Motor neuron (in vitro differentiated cells): ENCODE data around the gene CAMTA1. TPM values are rescaled to one million over a fixed set of nuclear protein-coding genes. Genes with fewer than 3 reads are reported as not detected.
A peak's percentile ranks its signal among the peaks of the same experiment; 100 is the strongest.

Source experiments
- ATAC-seq, 8 experiments: fragments of 200-7000 bp; cut with Tn5 transposase; replicated peaks in 6 of 8; 2 replicates each; pipeline ENCODE4 v1.8.0; 2021; ENCODE audit warnings: mild to moderate bottlenecking in 8 of 8, moderate library complexity in 8 of 8
- H3K27ac ChIP-seq, 2 donors: fragments of 250-450 bp; sonication (Bioruptor Pico); 2 replicates each; pipeline ENCODE4 v1.9.0; 2021; ENCODE audit warnings: antibody characterized with exemption in 2 of 2, mild to moderate bottlenecking in 2 of 2, moderate library complexity in 1 of 2
- H3K4me1 ChIP-seq, 2 donors: fragments of 250-450 bp; sonication (Bioruptor Pico); replicated peaks in 1 of 2; 2 replicates each; pipeline ENCODE4 v1.6.1; 2021; ENCODE audit warnings: antibody characterized with exemption in 2 of 2, mild to moderate bottlenecking in 2 of 2, moderate library complexity in 1 of 2
- H3K4me3 ChIP-seq, 5 donors: fragments of 250-450 bp; sonication (Bioruptor Pico); 2 replicates each; pipeline ENCODE4 v1.9.0; 2021; ENCODE audit warnings: antibody characterized with exemption in 5 of 5, mild to moderate bottlenecking in 5 of 5, moderate library complexity in 4 of 5
- WGBS, 10 experiments: fragments of 450-650 bp; shearing (Covaris generic); methylation state at CpG; one replicate each; pipeline ENCODE4 v1.0.0; 2022; 5-methylcytosine and 5-hydroxymethylcytosine counted together
- in situ Hi-C, 9 experiments: fragments of 400-800 bp; cut with MboI; loops; one replicate each; pipeline ENCODE4 v1.15.0; 2021; ENCODE audit warnings: low sequenced_read_pairs in 9 of 9, low pct_unique_long_range_greater_than_20kb in 2 of 9; ENCODE audit not compliant: unreplicated experiment in 9 of 9
- total RNA-seq, 8 experiments: library from RNA; unstranded; fragments of 300-600 nt; gene quantifications; 2 replicates each; pipeline versions ENCODE4 v1.2.3 to v1.2.4, GENCODE V29; 2022

The CAMTA1 gene
- total RNA-seq, 8 experiments from 2014 or later = 38.5 to 145 (median 77.6) TPM

DNA sequence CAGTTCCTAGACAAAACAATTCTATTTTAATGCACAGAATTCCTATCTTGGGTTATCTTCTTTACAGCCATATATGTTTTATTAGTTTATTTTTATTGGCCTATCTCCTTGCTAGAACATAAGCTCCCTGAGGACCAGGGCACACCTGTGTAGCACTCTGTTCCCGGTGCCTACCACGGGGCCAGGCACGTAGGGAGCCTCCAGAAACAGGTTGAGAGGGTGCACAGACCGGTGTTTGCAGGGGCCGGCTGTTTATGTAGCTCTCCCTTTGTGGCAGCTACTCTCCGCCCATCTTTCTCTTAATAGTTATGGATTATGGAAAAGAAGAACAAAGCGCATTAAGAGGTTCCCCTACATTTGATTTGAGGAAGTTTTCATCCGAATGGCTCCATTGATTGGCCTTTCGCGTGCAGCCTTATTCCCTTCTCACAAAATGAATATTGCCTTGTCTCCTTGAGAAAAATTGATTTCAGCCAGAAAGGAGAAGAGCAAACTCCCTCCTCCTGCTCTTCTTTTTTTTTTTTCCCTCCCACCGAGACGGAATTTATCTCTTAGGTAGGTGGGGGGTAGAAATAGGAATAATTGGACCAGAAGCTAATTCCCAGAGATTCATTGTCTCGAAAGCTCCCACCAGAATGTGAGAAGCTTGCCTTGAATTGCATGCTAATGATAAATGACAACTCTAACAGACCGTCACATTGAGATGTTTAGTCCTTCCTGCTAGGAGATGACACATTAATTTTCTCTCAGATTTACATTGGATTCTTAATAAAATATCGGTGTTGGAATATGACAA lies 447.4 kb downstream of the CAMTA1 start:
- Histone ChIP-seq H3K4me1 (peaks cover 41 to 58% of the 10 kb centered on the region in 2 donors), H3K4me3 (no peak overlapping the region), H3K27ac (peak overlapping the region; percentile 14 to 30)
- peak in 4 of 8 experiments; percentile 19 to 57 (median 44) for ATAC-seq
- WGBS, 10 experiments = 71 to 100% (median 81%) methylated on average over 1 to 15 of the region's 15 CpGs; no CpG with 5 or more reads in 1 of the 10 experiments
- in situ Hi-C loops = loop anchor here in 1 of 9 experiments (25.0 kb wide), 1 partner anchor 405 kb away; no protein-coding TSS in a partner anchor

DNA sequence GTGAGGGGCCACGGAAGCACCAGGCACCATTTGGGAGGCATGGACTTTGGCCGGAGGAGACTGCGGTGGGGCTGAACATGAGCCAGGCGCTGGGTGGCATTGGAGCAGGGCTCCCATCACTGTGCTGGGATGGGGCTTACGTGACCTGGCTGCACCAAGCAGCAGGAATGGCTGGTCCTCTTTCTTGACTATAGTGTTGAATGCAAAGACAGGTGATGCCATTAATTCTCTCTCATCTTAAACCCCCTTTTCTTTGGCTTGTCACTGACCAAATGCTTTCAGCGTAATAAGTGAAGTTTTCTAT lies 447.9 kb downstream of the CAMTA1 start:
- peak in 3 of 8 experiments; percentile 10 to 28 (median 26) for ATAC-seq
- 50 to 100% (median 92%) methylated on average over 1 to 6 of the region's 6 CpGs; no CpG with 5 or more reads in 3 of the 10 experiments for WGBS, 10 experiments

DNA sequence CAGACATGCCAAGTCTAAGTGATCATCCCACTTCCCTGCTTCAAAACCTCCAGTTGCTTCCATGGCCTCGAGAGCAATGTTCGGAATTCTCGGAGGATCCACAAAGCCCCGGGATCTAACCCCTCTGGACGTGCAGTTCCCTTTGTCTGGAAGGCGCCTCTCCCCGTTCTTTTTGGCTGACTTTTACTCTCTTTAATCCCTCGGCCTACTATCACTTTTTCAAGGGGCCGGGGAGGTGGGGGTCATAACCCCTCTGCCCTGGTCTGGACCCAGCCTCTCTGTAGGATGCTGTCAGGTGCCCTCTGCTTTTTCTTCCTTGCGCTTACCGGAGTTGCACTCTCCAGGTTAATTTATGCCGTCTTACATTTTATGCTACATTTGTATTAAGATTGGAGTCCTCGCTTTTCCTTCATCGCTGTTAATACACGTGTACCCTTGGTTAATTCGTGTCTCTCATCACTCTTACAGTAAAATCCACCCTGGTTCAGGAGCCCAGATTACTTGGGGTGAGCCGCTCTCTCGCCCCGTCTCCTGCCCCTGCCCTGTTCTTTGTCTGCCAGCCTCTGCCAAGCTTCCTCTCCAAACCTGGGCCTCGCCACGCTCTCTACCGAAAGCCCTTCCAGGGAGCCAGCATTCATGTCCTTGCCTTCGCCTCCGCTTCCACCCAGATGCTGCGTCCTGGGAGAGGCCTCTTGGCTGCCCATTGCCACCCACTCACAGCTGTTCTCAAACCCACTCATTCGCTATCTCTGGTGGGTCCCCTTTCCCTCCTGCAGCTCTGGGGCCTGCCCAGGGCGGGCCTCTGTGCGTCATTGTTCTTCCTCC lies 448.6 kb downstream of the CAMTA1 start:
- in situ Hi-C loops = loop anchor here in 1 of 9 experiments (25.0 kb wide), 1 partner anchor 403 kb away; no protein-coding TSS in a partner anchor
- no peak overlapping the region for H3K4me3 ChIP-seq
- no peak for ATAC-seq
- 72 to 95% (median 91%) methylated on average over 5 to 25 of the region's 28 CpGs; no CpG with 5 or more reads in 1 of the 10 experiments for WGBS, 10 experiments
- H3K27ac ChIP-seq = no peak overlapping the region
- H3K4me1 ChIP-seq = peaks cover 42 to 58% of the 10 kb centered on the region in 2 donors

More for the DNA sequence above, 447.9 kb downstream of the CAMTA1 start:
- Histone ChIP-seq H3K4me1 (peaks cover 42 to 58% of the 10 kb centered on the region in 2 donors), H3K27ac (peak overlapping the region in 1 of 2 donors; percentile 14), H3K4me3 (no peak overlapping the region)
- in situ Hi-C loops = loop anchor here in 1 of 9 experiments (25.0 kb wide), 1 partner anchor 404 kb away; no protein-coding TSS in a partner anchor

DNA sequence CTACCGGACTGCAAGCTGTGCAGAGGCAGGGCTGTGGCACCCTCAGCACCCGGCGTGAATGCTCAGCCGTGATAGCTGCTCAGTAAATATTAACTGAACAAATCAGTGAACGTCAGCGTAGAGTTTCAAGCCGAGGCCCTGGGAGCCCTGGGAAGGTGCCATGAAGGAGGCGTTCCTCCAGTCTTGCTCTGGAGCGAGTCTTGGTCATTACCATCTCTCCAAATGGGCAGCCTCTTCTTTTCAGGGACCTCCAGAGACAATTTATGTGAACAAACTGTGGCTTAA lies 449.2 kb downstream of the CAMTA1 start:
- in situ Hi-C loops = loop anchor here in 1 of 9 experiments (25.0 kb wide), 1 partner anchor 403 kb away; no protein-coding TSS in a partner anchor
- 76 to 96% (median 93%) methylated on average over 4 to 9 of the region's 9 CpGs; no CpG with 5 or more reads in 4 of the 10 experiments for WGBS, 10 experiments
- Histone ChIP-seq H3K27ac (no peak overlapping the region), H3K4me3 (no peak overlapping the region), H3K4me1 (peaks cover 39 to 58% of the 10 kb centered on the region in 2 donors)
- ATAC-seq = no peak

DNA sequence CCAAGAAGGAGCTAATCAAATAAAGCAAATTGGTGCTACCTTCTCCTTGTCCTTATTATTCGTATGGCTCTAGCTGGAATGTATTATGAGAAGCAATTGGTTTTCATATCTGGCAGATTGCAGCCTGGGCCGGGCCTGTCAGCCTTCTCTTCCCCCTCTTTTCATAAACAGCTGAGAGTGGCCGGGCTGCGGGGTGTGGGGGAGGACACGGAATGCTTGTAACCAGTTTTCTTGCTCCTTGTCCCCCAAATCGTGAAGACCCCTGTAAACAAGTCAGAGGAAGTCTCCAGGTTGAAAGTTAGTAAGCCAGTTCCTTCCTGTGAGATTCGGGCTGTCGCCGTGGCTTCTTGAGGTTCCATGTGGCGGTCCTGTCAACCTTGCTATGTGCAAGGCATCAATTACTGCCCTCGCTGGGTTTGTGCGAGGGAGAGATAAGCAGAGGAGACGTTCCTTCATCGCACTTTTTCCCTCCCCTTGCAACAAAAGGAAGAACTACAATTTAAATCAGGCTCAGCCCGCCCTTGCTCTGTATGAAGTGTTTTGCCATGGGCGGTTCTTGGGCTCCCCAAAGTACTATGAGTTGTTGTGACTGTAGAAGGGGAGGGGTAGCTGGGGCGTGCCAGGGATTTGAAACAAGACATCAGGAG lies 450.7 kb downstream of the CAMTA1 start:
- in situ Hi-C loops = loop anchor here in 1 of 9 experiments (25.0 kb wide), 1 partner anchor 401 kb away; no protein-coding TSS in a partner anchor
- peaks cover 34 to 47% of the 10 kb centered on the region in 2 donors for H3K4me1 ChIP-seq
- WGBS, 10 experiments = 0 to 81% (median 69%) methylated on average over 1 to 16 of the region's 17 CpGs; no CpG with 5 or more reads in 1 of the 10 experiments

DNA sequence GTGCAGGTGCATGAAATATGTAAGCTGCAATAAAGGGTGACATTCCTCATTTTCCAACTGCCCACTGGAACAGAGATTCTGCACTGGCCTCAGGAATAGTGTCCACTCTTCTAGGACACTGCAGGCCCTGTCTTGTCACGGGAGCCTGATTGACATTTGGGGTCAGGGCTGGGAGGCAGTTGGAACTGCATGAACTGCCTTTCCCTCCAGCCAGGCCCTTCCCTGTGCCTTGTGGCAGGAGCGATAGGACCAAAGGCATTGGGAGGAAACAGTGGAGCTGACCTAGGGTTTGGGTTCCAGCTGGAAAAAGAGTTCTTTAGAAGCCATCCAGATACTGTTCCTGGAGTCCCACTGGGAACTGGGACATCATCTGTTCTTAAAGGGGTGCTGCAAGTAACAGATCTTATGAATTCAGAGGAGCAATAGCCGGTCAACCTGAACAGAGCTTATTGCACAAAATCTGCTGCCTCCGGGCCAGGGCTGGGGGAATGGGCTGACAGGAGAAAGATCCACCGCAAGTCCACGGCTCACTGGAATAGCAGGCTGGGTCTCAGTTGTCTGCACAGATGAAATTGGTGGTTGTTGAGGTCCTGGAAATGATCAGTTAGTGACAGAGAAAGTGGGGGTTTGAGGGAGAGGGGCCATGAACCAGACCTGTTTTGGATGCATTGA lies 451.7 kb downstream of the CAMTA1 start:
- H3K4me3 ChIP-seq = no peak overlapping the region
- WGBS, 10 experiments = 50 to 92% (median 88%) methylated on average over 2 to 6 of the region's 6 CpGs; no CpG with 5 or more reads in 2 of the 10 experiments
- peak in 1 of 8 experiments; percentile 13 for ATAC-seq
- peaks cover 24 to 37% of the 10 kb centered on the region in 2 donors for H3K4me1 ChIP-seq
- in situ Hi-C loops = loop anchor here in 1 of 9 experiments (25.0 kb wide), 1 partner anchor 400 kb away; no protein-coding TSS in a partner anchor
- peak overlapping the region in 1 of 2 donors; percentile 1 for H3K27ac ChIP-seq

More for the DNA sequence above, 450.7 kb downstream of the CAMTA1 start:
- ATAC-seq = no peak
- no peak overlapping the region for H3K4me3 ChIP-seq
- H3K27ac ChIP-seq = no peak overlapping the region

DNA sequence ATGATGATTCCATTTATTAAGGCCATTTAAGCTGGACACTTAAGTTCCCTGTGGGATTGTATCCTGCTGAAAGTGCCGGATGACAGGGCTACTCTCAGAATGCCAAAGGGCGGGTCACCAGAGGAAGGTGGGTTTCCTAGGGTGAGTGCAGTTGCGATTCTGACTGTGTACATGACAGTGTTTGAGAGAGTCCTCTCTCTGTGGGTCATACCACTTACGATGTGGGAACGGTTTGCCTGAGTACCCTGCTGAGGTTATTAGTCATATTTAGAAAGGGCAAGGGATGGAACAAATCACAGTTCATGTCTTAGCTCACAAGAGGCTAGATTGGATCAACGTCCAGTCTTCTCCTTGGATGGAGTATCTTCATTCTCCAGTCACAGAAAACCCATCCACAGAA lies 461.9 kb downstream of the CAMTA1 start:
- in situ Hi-C loops = loop anchor here in 1 of 9 experiments (25.0 kb wide), 1 partner anchor 390 kb away; no protein-coding TSS in a partner anchor
- Histone ChIP-seq H3K4me1 (peaks cover 44 to 55% of the 10 kb centered on the region in 2 donors), H3K4me3 (no peak overlapping the region), H3K27ac (no peak overlapping the region)
- WGBS, 10 experiments = 71 to 100% (median 92%) methylated on average over 1 to 6 of the region's 6 CpGs; no CpG with 5 or more reads in 1 of the 10 experiments
- ATAC-seq = peak in 2 of 8 experiments; percentile 23 to 32

DNA sequence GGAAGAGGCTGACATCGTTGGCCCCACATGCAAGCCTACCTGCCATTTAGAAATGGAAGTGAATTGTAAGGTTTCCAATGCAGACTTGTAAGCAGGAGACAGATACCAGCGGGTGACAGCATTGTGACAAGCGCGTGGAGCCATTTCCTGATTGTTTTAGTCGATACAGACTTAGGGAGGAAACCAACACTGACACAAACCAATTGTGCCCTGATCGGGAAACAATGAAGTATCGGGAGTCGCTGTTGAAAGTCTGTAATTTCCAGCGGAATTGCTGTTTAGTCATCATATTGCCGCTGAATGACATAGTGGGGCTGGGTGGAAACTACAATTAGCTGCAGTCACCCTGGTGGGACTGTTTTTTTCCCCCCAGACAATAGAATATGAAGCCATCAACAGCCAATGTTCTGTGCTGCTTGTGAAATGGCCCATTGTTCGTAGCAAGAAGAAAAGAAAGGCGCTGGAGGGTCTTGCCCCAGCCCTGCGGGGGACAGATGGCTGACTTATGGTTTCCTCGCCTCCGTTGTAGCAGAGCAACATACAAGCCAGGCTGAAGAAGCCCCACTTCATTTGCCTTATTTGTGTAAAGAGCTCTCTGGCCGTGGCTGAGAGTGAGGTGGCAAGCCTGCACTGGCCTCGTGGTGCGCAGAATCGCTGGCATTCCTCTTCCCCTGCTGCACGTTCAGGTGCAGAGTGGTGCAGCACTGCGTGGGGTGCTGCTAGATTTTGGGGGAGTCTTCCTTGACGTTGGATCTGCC lies 462.7 kb downstream of the CAMTA1 start:
- in situ Hi-C loops = loop anchor here in 1 of 9 experiments (25.0 kb wide), 1 partner anchor 389 kb away; no protein-coding TSS in a partner anchor
- peak in 5 of 8 experiments; percentile 59 to 76 (median 70) for ATAC-seq
- Histone ChIP-seq H3K4me1 (peaks cover 52 to 63% of the 10 kb centered on the region in 2 donors), H3K4me3 (no peak overlapping the region), H3K27ac (peak overlapping the region; percentile 5 to 16)
- WGBS, 10 experiments = 35 to 81% (median 58%) methylated on average over 1 to 21 of the region's 22 CpGs

DNA sequence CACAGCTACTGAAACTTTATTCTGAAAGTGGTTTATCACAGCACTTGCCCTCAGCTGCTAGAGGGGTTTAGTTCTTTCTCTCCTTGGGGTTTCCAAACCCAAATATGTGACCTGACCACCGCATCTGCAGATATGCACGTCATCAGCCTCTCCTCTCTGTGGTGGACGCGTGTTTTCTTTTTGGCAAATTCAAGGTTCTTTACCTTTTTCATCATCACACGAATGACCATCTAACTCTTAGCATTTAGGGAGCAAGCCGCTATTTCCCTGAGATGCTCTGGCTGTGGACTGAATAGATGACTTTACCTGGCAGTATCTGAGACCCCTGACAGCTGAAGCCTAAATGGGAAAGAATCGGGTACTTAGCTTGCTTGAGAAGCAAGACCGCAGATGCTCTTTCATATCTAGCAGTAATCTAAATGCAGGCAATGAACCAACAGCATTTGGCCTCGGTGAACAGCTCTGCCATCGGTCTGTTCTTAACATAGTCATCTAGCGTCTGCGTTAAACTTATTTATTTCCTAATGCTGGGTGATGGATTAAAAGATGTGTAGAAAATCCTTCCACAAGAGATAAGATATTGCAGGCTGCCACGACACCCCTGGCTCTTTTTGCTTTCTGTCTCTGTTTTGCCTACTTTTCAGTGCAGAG lies 463.4 kb downstream of the CAMTA1 start:
- 56 to 98% (median 80%) methylated on average over 1 to 13 of the region's 13 CpGs; no CpG with 5 or more reads in 1 of the 10 experiments for WGBS, 10 experiments
- Histone ChIP-seq H3K4me1 (peaks cover 59 to 70% of the 10 kb centered on the region in 2 donors), H3K27ac (peak overlapping the region; percentile 5 to 16), H3K4me3 (no peak overlapping the region)
- no peak for ATAC-seq
- in situ Hi-C loops = loop anchor here in 1 of 9 experiments (25.0 kb wide), 1 partner anchor 389 kb away; no protein-coding TSS in a partner anchor

DNA sequence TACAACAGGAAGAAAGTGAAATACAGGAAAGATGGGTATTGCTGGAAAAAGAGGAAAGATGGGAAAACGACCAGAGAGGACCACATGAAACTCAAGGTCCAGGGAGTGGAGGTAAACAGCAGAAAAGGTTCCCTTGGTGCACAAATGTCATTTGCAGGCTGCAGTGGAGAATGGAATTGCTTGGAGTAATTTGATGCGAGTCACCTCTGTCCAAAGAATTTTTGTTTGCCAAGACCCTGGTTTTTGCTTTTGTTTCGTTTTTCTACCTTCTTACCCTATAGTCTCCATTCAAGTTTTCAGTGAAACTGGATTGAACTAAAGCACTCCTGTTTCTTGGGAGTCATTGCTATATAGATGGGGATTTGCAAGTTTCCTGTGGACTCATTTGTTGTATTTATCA lies 464.3 kb downstream of the CAMTA1 start:
- H3K27ac ChIP-seq = no peak overlapping the region
- WGBS, 10 experiments = 0 to 100% (median 70%) methylated on average over 1 to 3 of the region's 3 CpGs; no CpG with 5 or more reads in 1 of the 10 experiments
- in situ Hi-C loops = loop anchor here in 1 of 9 experiments (25.0 kb wide), 1 partner anchor 388 kb away; no protein-coding TSS in a partner anchor
- no peak for ATAC-seq
- no peak overlapping the region for H3K4me3 ChIP-seq
- peaks cover 61 to 71% of the 10 kb centered on the region in 2 donors for H3K4me1 ChIP-seq

DNA sequence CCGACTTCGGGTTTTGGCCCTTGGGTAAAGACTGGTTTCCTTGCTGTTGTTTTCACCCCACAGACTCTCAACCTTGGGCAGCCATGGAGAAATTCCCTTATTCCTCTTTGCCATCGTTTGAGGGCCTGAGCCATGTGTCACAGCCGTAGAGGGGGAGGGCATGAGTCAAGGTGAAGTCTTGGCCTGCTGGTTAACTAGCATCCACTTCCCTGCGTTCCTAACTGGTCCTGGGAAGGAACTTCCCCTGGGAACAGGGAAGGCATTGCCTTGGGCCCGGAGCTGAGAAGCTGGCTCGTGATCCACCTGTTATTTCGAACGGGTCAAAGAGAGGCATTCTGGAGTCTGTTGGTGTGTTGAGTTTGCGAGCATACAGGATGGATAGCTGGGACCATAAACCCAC lies 464.9 kb downstream of the CAMTA1 start:
- ATAC-seq = peak in 1 of 8 experiments; percentile 1
- peaks cover 61 to 71% of the 10 kb centered on the region in 2 donors for H3K4me1 ChIP-seq
- no peak overlapping the region for H3K4me3 ChIP-seq
- no peak overlapping the region for H3K27ac ChIP-seq
- WGBS, 10 experiments = 49 to 100% (median 84%) methylated on average over 1 to 10 of the region's 10 CpGs; no CpG with 5 or more reads in 1 of the 10 experiments
- in situ Hi-C loops = no loop called here
